Measurements from ENCODE around the gene TRHDE. TPM values are rescaled to one million over a fixed set of nuclear protein-coding genes. Genes with fewer than 3 reads are reported as not detected.

The TRHDE gene
- total and polyA plus RNA-seq, 3 donors from 2014 or later = 2.8 to 8.5 (median 3.9) TPM

DNA sequence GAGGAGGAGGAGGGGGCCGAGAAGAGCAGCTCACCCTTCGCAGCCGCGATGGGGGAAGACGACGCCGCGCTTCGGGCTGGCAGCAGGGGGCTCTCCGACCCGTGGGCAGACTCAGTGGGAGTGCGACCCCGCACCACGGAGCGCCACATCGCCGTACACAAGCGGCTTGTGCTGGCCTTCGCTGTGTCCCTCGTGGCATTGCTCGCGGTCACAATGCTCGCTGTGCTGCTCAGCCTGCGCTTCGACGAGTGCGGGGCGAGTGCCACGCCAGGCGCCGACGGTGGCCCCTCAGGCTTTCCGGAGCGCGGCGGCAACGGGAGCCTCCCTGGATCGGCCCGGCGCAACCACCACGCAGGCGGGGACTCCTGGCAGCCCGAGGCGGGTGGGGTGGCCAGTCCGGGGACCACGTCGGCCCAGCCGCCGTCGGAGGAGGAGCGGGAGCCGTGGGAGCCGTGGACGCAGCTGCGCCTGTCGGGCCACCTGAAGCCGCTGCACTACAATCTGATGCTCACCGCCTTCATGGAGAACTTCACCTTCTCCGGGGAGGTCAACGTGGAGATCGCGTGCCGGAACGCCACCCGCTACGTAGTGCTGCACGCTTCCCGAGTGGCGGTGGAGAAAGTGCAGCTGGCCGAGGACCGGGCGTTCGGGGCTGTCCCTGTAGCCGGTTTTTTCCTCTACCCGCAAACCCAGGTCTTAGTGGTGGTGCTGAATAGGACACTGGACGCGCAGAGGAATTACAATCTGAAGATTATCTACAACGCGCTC lies 745 bp downstream of the TRHDE start:
- intact Hi-C loops (cut with DNase I; ENCODE audit: low total_unique reads) = no loop called here
- DNase-seq = peak; percentile 26
- WGBS, 2 donors = 0% methylated on average over 22 to 50 of the region's 79 CpGs
- TF ChIP-seq, protein P1, sequence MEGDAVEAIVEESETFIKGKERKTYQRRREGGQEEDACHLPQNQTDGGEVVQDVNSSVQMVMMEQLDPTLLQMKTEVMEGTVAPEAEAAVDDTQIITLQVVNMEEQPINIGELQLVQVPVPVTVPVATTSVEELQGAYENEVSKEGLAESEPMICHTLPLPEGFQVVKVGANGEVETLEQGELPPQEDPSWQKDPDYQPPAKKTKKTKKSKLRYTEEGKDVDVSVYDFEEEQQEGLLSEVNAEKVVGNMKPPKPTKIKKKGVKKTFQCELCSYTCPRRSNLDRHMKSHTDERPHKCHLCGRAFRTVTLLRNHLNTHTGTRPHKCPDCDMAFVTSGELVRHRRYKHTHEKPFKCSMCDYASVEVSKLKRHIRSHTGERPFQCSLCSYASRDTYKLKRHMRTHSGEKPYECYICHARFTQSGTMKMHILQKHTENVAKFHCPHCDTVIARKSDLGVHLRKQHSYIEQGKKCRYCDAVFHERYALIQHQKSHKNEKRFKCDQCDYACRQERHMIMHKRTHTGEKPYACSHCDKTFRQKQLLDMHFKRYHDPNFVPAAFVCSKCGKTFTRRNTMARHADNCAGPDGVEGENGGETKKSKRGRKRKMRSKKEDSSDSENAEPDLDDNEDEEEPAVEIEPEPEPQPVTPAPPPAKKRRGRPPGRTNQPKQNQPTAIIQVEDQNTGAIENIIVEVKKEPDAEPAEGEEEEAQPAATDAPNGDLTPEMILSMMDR (IDR thresholded peaks at IDR 0.05) = no peak
- TF ChIP-seq POLR2A (IDR thresholded peaks at IDR 0.05) = no peak
- no peaks in the 10 kb centered on the region for H3K27me3 ChIP-seq
- no peaks in the 10 kb centered on the region for H3K9me3 ChIP-seq
- H3K4me3 ChIP-seq = peak overlapping the region; percentile 59 to 73
- H3K27ac ChIP-seq = peak overlapping the region; percentile 79
- H3K36me3 ChIP-seq (ENCODE audit: low read depth, missing control alignments) = no peaks in the 10 kb centered on the region
- H3K4me1 ChIP-seq = no peaks in the 10 kb centered on the region

DNA sequence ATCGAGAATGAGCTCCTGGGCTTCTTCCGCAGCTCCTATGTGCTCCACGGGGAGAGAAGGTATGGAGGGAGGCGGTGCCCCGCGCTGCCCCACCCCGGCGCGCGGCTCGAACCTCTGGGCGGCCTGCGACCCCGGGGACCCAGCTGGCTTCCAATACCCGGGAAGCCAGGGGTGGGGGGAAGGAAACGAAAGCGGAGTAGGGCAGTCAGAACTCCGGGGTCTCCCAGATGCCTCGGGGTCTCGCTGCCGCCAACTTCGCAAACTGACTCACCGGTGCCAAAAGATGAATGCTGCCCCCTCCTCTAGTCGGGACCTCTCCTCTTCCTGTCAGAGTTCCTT lies 1.3 kb downstream of the TRHDE start:
- no peaks in the 10 kb centered on the region for H3K9me3 ChIP-seq
- H3K36me3 ChIP-seq (ENCODE audit: low read depth, missing control alignments) = no peaks in the 10 kb centered on the region
- H3K27me3 ChIP-seq = no peaks in the 10 kb centered on the region
- peak overlapping the region; percentile 79 for H3K27ac ChIP-seq
- intact Hi-C loops (cut with DNase I; ENCODE audit: low total_unique reads) = no loop called here
- no peaks in the 10 kb centered on the region for H3K4me1 ChIP-seq
- 0 to 1% methylated on average over 2 to 23 of the region's 24 CpGs for WGBS, 2 donors
- no peak for TF ChIP-seq POLR2A (IDR thresholded peaks at IDR 0.05)
- TF ChIP-seq, protein P1 (IDR thresholded peaks at IDR 0.05) = no peak
- DNase-seq = no peak
- H3K4me3 ChIP-seq = peak overlapping the region; percentile 59 to 73

DNA sequence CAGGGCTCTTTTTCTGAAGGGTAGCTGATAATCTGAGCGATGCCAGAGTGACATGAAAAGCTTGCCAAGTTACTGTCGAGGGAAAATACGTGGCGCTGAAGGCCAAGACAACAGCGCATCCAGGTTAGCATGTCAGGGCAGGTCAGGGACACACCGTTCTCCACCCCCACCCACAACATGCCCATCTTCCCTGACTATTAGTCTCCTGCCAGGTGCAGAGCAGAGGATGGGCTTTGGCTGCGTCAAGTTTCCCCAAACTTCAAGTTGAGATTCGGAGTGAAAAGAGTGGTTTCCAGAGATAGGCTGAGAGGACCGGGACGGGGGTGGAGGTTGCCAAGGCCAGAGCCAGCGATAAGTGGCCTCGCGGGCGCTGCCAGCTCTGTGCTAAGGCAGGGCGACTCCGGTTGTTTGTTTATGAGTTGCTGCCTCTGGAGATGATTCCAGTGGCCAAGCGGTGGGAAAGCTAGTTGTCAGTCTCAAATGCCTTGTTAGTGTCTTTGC lies 1.7 kb downstream of the TRHDE start:
- H3K27me3 ChIP-seq = no peaks in the 10 kb centered on the region
- H3K4me1 ChIP-seq = no peaks in the 10 kb centered on the region
- 1 to 4% methylated on average over 13 to 17 of the region's 17 CpGs for WGBS, 2 donors
- DNase-seq = peak; percentile 58
- H3K4me3 ChIP-seq = peak overlapping the region; percentile 59 to 73
- H3K36me3 ChIP-seq (ENCODE audit: low read depth, missing control alignments) = no peaks in the 10 kb centered on the region
- no peaks in the 10 kb centered on the region for H3K9me3 ChIP-seq
- H3K27ac ChIP-seq = peak overlapping the region; percentile 79
- TF ChIP-seq, protein P1 (IDR thresholded peaks at IDR 0.05) = no peak
- TF ChIP-seq POLR2A (IDR thresholded peaks at IDR 0.05) = no peak
- intact Hi-C loops (cut with DNase I; ENCODE audit: low total_unique reads) = no loop called here

DNA sequence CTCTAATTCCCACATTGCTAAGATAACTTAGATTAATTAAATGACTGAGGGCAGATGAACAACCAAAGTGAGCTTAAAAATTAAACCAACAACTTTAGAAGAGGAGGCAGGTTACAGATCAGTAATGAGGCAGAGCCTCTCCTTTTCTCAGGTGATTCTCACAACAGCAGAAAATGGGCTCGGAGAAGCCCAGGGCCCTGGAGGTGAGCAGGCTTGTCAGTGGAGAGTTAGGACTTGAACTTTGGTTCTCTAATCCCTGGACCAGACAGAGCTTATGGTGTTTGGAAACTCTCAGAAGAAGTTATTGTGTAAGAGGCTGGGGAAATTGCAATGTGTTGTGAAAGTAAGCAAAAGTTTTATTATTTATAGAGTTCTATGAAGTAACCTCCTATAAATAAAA lies 2.8 kb downstream of the TRHDE start:
- Histone ChIP-seq H3K36me3 (ENCODE audit: low read depth, missing control alignments) (no peaks in the 10 kb centered on the region), H3K4me3 (no peak overlapping the region), H3K27ac (no peak overlapping the region), H3K9me3 (no peaks in the 10 kb centered on the region), H3K4me1 (no peaks in the 10 kb centered on the region), H3K27me3 (no peaks in the 10 kb centered on the region)
- 52 to 63% methylated on average over 1 of the region's 1 CpG for WGBS, 2 donors
- intact Hi-C loops (cut with DNase I; ENCODE audit: low total_unique reads) = no loop called here
- no peak for DNase-seq
- TF ChIP-seq, protein P1 (IDR thresholded peaks at IDR 0.05) = no peak
- TF ChIP-seq POLR2A (IDR thresholded peaks at IDR 0.05) = no peak

DNA sequence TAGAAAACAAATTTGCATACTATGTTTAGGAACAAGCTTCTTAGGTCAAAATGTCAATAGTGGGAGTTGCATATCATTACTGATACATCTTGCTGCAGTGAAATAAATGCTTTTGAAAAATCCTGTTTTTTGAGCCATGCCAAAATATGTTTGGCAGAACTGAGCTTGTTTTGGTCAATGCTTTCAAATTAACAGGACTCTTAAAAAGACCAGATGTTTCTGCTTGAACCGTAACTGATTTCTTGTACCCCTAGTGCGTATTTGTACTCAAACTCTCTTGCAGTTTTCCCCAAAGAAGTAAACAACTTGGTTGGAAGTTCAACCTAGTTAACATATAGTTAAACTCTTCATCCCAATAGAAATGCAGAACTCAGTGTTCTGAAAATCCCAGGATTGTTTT lies 3.4 kb downstream of the TRHDE start:
- H3K4me1 ChIP-seq = no peaks in the 10 kb centered on the region
- no peak for DNase-seq
- no peak overlapping the region for H3K27ac ChIP-seq
- no peak for TF ChIP-seq POLR2A (IDR thresholded peaks at IDR 0.05)
- TF ChIP-seq, protein P1 (IDR thresholded peaks at IDR 0.05) = no peak
- 73 to 78% methylated on average over 2 of the region's 2 CpGs for WGBS, 2 donors
- H3K4me3 ChIP-seq = no peak overlapping the region
- no peaks in the 10 kb centered on the region for H3K36me3 ChIP-seq (ENCODE audit: low read depth, missing control alignments)
- no peaks in the 10 kb centered on the region for H3K27me3 ChIP-seq
- H3K9me3 ChIP-seq = no peaks in the 10 kb centered on the region
- intact Hi-C loops (cut with DNase I; ENCODE audit: low total_unique reads) = no loop called here

All from testis (tissue), 3 donors.